ENCODE results near the gene DYDC2.
A peak's percentile ranks its signal among the peaks of the same experiment; 100 is the strongest.
"Not testable (repeated sequence)": the region's sequence is repeated elsewhere in the genome, so short reads cannot be mapped to it uniquely, and the experiment has no call there.

The DYDC2 gene

DNA sequence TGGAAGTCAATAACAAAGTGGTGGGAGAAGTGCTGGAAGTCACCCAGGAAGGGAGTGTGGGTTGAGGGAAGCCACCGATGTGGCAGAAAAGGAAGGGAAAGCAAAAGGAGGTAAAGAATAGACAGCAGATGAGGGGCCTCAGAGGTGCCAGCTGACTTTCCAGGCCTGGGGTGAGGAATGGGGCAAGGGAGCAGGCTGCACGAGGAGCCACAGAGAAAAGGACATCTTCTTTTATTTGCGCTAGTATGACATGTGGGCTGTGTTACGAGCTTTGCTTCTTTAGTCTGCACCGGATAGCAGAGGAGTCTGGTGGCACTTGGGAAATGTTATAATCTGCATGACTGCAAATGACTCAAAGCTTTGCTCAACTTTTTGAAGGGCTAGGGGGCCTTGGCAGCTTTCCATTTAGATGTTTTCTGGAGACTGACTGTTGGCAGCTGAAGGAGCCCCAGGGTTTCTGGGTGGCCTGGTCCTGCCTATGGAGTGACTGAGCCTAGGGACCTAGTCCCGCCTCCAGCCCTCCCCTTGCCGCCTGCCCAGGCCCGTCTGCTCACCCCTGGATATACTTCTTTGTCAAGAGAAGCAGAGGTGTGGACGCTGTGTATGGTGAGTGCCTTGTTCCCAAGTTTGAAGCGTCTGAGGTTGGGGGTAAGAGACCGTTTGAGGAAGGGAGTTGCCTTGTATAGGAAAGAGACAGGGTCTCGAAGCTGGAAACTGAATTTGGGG lies 56.9 kb downstream of the DYDC2 start:
- no peak for DNase-seq (ENCODE audit: low read depth, low spot score)

DNA sequence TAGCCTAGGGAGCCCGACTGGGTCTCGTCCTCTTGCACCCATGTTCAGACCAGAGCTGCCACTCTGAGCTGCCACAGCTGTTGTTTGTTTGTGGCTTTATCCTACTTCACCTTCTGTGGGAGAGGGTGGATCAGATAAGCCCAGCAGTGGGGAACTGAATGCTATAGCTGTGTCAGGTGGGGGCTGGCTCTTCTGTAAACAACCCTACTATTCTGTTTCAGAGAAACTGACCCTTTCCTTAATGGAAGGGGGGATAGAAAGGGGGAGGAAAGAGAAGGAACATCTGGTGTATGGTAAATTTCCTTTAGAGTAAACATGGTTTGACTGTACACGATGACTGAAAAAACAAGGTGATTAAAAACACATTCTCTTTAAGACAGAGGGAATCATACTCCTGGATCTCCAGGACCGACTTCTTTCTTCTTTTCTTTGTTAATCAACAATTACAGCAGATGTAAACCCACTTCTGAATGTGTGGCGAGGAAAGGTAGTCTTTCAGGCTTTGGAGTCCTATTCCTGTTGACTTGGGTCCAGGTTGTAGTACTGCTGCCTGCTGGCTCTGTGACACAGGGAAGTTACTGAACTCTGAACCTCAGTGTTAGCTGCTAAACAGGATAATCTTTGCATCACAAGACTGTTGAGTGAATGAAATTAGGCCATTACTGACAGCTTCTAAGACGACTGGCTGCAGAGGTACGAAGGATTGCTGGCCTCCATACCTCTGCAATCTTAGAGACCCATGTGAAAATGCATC lies 57.7 kb downstream of the DYDC2 start:
- no peak for DNase-seq (ENCODE audit: low read depth, low spot score)

DNA sequence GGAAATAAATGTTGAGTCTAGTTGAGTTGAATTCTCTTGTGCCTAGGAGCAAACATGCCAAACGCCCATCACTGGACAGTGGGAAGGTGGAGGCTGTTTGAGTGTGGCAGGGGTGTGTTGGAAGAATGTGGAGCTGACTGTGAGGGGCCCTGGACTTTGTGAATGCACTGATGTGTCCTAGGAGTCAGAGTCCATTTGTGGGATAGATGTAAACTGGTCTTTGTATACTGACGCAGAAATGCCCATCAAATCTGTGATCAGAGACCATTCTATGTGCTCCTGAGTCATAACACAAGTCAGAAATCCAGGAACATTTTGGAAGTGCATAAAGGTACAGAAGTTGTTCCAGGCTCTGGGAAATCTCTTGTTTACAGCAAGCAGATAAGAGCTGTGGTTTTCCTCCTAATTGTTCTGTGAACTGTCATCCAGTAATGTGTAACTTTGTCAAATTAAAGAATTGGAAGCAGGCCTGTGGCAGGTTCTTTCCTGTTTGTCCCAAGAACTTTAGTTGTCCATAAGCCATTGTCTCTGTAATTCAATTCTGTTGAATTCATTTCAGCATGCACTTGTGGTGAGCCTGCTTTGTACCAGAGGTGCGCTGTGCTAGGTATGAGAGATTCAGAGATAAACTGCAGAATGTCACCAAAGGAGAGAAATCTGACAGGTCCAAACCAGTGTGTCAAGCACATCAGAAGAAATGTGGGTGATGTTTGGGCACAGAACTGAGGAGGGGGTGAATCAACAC lies 59.3 kb downstream of the DYDC2 start:
- no peak for DNase-seq (ENCODE audit: low read depth, low spot score)

DNA sequence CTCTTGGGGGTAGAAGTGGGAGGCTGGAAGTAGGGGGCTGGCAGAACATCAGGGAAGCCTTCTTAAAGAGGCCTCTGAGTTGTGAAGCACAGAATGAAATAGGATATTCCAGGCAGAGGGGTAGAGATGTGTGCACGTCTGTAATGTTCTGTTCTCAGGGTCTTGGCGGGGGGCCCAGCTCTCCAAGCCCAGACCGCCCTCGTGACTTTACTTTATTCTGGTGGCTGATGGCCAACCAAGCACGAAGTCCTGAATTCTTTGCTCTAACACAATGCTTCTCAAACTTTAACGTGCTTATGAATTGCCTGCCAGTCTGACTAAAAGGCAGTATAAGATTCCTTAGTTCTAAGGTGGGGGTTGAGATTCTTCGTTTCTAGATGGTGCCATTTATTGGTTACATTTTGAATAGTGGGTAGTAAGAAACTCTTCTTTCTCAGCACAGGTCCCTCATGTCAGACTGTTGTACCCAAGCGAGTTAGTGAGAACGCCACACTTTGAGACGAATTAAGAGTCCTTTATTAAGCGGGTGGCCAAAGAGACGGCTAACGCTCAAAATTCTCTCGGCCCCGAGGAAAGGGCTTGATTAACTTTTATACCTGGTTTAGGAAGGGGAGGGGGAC lies 60.0 kb downstream of the DYDC2 start:
- DNase-seq (ENCODE audit: low read depth, low spot score) = peak; percentile 42

DNA sequence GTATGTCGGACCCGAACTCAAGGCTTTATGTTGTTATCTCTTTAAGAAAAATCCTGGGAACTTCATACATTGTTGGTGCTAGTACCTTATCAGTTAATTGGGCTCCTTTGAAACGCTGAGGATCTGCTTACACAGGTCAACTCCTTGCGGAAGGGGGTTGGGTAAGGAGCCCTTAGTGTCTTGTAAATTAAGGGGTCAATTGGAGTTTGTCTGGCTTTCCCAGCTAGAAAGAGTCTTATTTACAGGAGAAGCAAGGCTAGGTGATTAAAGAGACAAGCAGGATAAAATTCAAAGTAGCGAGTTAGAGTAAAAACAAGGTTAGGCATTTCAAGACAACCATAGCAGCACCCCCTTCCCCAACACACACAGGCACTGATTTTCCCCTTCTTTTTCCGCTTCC lies 60.7 kb downstream of the DYDC2 start:
- not testable (repeated sequence) for DNase-seq (ENCODE audit: low read depth, low spot score)

Data from brain pericyte (primary cell).